COLO668 (cell line): ENCODE results near the gene ACOX1.

ENCODE experiments used
- DNase-seq: peaks from one replicate; lab custom pipeline; 2025; ENCODE audit not compliant: unreplicated experiment; lab: John Stamatoyannopoulos, UW

Gene ACOX1

GRCh38 chr17:76008630-76009425, 29.9 kb upstream of the ACOX1 start:
- no peak for DNase-seq

- no peak for DNase-seq
Observed at GRCh38 chr17:76008208-76008607, 29.2 kb upstream of the ACOX1 start.

GRCh38 chr17:76007850-76008165, 28.8 kb upstream of the ACOX1 start:
- DNase-seq: no peak

GRCh38 chr17:76007131-76007849, 28.3 kb upstream of the ACOX1 start:
- no peak for DNase-seq

- peak; percentile 68 for DNase-seq
Observed at GRCh38 chr17:76005263-76006149, 26.5 kb upstream of the ACOX1 start.

GRCh38 chr17:76004750-76005262, 25.8 kb upstream of the ACOX1 start:
- DNase-seq: no peak

- DNase-seq: no peak
Observed at GRCh38 chr17:76003915-76004314, 24.9 kb upstream of the ACOX1 start.

GRCh38 chr17:76002100-76002499, 23.1 kb upstream of the ACOX1 start:
- no peak for DNase-seq

- no peak for DNase-seq
Observed at GRCh38 chr17:76000755-76001521, 22.0 kb upstream of the ACOX1 start, which contains the start of gene CDK3. Gene CDK3, plus strand, starts transcription at chr17:76000855. Its CDS starts 571 bp downstream, at chr17:76001426.

- peak; percentile 33 for DNase-seq
Observed at GRCh38 chr17:76000016-76000754, 21.2 kb upstream of the ACOX1 start.

- DNase-seq: no peak
Observed at GRCh38 chr17:75998327-75998795, 19.4 kb upstream of the ACOX1 start.

GRCh38 chr17:75996665-75997590, 18.0 kb upstream of the ACOX1 start:
- DNase-seq: no peak

- DNase-seq: no peak
Observed at GRCh38 chr17:75995385-75995925, 16.5 kb upstream of the ACOX1 start.

- no peak for DNase-seq
Observed at GRCh38 chr17:75994802-75995370, 15.9 kb upstream of the ACOX1 start.

GRCh38 chr17:75991396-75991795, 12.4 kb upstream of the ACOX1 start:
- no peak for DNase-seq

- no peak for DNase-seq
Observed at GRCh38 chr17:75987041-75987440, 8.1 kb upstream of the ACOX1 start.

- no peak for DNase-seq
Observed at GRCh38 chr17:75985986-75986385, 7.0 kb upstream of the ACOX1 start.
